ENCODE data around the gene MBD3L2.

Gene MBD3L2

GRCh38 chr19:7004313-7004931 lies 44.7 kb upstream of the MBD3L2 start:
- H3K27ac ChIP-seq (replicated peaks): no peak overlapping the region
- peak; percentile 25 for TF ChIP-seq CTCF (IDR thresholded peaks at IDR 0.05; ENCODE audit: insufficient read depth, low read length)
- no peak for TF ChIP-seq SPI1 (IDR thresholded peaks at IDR 0.05; ENCODE audit: borderline replicate concordance, low read depth)
- no peak for TF ChIP-seq REST (IDR thresholded peaks at IDR 0.05; ENCODE audit: insufficient replicate concordance, low read depth)
- H3K4me3 ChIP-seq (replicated peaks; ENCODE audit: insufficient read depth, low read length): no peak overlapping the region
- peak in 1 of 2 experiments; percentile 18 for DNase-seq (ENCODE audit: low read depth in 1 of 2, low spot score in 1 of 2)
- no peaks in the 10 kb centered on the region for H3K27me3 ChIP-seq (ENCODE audit: insufficient read depth, poor library complexity, severe bottlenecking)

GRCh38 chr19:7006135-7006704 lies 42.9 kb upstream of the MBD3L2 start:
- Histone ChIP-seq H3K27ac (replicated peaks) (no peak overlapping the region), H3K4me3 (replicated peaks; ENCODE audit: insufficient read depth, low read length) (no peak overlapping the region), H3K27me3 (ENCODE audit: insufficient read depth, poor library complexity, severe bottlenecking) (no peaks in the 10 kb centered on the region)
- TF ChIP-seq SPI1 (IDR thresholded peaks at IDR 0.05; ENCODE audit: borderline replicate concordance, low read depth) (no peak), CTCF (IDR thresholded peaks at IDR 0.05; ENCODE audit: insufficient read depth, low read length) (no peak), REST (IDR thresholded peaks at IDR 0.05; ENCODE audit: insufficient replicate concordance, low read depth) (no peak), POLR2AphosphoS5 (IDR thresholded peaks at IDR 0.05; ENCODE audit: low read depth) (no peak), GABPA (IDR thresholded peaks at IDR 0.05; ENCODE audit: low read depth) (no peak)
- DNase-seq (ENCODE audit: low read depth in 1 of 2, low spot score in 1 of 2): no peak

GRCh38 chr19:7007859-7008258 lies 41.3 kb upstream of the MBD3L2 start:
- DNase-seq (ENCODE audit: low read depth in 1 of 2, low spot score in 1 of 2): peak in 1 of 2 experiments; percentile 67
- no peak overlapping the region for H3K4me3 ChIP-seq (replicated peaks; ENCODE audit: insufficient read depth, low read length)
- peak overlapping the region; percentile 42 for H3K27ac ChIP-seq (replicated peaks)
- TF ChIP-seq CTCF (IDR thresholded peaks at IDR 0.05; ENCODE audit: insufficient read depth, low read length): no peak
- no peak for TF ChIP-seq REST (IDR thresholded peaks at IDR 0.05; ENCODE audit: insufficient replicate concordance, low read depth)
- peak; percentile 62; the same call in 1 of the 2 replicates for TF ChIP-seq SPI1 (IDR thresholded peaks at IDR 0.05; ENCODE audit: borderline replicate concordance, low read depth)
- H3K27me3 ChIP-seq (ENCODE audit: insufficient read depth, poor library complexity, severe bottlenecking): no peaks in the 10 kb centered on the region
